MG63 (cell line): ENCODE data around the gene GRK5. TPM values are rescaled to one million over a fixed set of nuclear protein-coding genes. Genes with fewer than 3 reads are reported as not detected.
A peak's percentile ranks its signal among the peaks of the same experiment; 100 is the strongest.
"Not testable (repeated sequence)": the region's sequence is repeated elsewhere in the genome, so short reads cannot be mapped to it uniquely, and the experiment has no call there.

Source experiments
- DNase-seq: peaks from one replicate; pipeline ENCODE4 v3.0.0-alpha.2; 2020
- H3K27me3 ChIP-seq: fragments of 250-450 bp; sonication (Bioruptor Pico); 2 replicates; pipeline ENCODE4 v1.5.1; 2020; ENCODE audit warnings: mild to moderate bottlenecking, moderate library complexity
- H3K36me3 ChIP-seq: fragments of 250-450 bp; sonication (Bioruptor Pico); 2 replicates; pipeline ENCODE4 v1.5.1; 2020; ENCODE audit warnings: mild to moderate bottlenecking, moderate library complexity
- H3K4me3 ChIP-seq: fragments of 250-450 bp; sonication (Bioruptor Pico); 2 replicates; pipeline ENCODE4 v1.5.1; 2020; ENCODE audit warnings: mild to moderate bottlenecking, moderate library complexity
- H3K9me3 ChIP-seq: fragments of 250-450 bp; sonication (Bioruptor Pico); 2 replicates; pipeline ENCODE4 v1.5.1; 2020; ENCODE audit warnings: mild to moderate bottlenecking, moderate library complexity
- total RNA-seq: library from RNA; depleted of rRNA; stranded (reverse); fragments of >200 nt; shearing (Covaris generic); gene quantifications from 2 replicates; pipeline ENCODE4 v1.2.3, GENCODE V29; 2014; ENCODE audit warnings: low replicate concordance

GRK5 gene
- total RNA-seq, 1 experiment from 2014 or later: 22.8 TPM

DNA sequence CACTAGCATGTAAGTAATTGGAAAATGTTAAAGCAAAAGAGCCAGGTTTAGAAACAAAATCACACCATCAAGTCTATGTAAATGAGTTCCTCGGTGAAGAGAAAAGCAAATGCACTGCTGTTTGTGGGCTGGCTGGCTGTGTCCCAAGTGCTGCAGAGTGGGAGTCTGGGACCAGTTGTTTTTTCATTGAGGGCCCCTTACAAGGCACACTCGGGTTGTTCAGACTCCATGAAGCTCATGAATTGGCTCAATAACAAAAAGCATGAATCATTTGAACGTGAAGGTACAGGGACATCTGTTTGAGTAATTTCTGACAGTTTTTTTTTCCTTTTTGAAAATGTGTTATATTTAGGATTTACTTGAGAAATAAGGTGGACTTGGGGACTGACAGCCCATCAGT lies 28.0 kb downstream of the GRK5 start:
- Histone ChIP-seq H3K9me3 (0 out of 2 replicates have a peak, but pooled peaks cover 2% of the 10 kb centered on the region), H3K4me3 (no peak overlapping the region), H3K36me3 (no peaks in the 10 kb centered on the region; the same call in 1 of the 2 replicates), H3K27me3 (no peaks in the 10 kb centered on the region)
- DNase-seq: peak; percentile 20

DNA sequence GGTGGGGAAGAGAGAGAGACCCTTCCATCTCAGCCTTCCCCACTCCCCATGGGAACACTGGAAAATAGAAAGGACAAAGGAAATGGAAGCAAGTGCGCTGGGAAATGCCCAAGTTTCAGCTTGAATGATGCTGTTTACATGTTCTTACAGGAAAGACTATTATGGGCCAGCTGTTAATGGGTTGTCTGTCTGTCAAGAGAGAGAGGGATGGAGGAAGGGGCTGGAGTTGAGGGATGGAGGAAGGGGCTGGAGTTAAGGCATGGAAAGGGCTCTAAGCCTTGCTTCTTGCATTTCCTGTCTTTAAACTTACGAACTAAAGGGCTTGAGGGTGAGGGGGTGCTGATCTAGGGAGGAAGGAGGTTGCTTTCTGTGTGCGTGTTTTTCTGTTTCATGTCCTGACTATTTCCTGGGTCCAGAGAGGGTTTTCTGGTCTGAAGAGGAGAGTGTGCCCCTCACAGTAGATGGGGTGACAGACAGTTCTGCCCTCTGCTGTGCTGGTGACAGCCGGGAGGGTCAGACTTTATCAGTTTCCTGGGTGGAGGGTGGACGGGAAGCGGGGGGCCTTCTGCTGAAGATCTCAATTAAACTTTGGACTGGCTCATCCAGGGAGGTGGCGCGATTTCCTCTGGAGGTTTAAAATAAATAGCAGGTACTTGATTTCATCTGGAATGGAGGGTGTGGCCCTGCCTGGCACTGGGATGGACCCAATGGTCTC lies 30.5 kb downstream of the GRK5 start:
- Histone ChIP-seq H3K4me3 (no peak overlapping the region), H3K9me3 (no peaks in the 10 kb centered on the region)

DNA sequence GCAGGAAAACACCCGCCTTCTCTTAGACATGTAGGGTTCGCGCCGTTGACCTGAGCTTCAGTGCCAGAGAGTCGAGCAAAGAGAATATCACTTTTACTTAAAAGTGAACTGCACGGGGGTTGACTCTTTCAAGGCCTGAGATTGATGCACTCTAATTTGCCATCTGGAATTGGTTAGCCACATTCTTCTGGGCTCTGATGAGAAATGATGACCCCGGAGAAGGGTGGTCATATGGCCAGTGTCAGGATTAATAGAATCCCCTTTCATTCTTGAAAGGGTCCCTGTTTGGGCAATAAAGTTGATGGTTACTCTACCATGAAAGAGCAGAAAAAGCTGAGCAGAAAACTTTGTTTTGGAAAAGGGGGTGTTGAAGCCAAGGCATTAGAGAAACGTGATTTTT lies 31.2 kb downstream of the GRK5 start:
- Histone ChIP-seq H3K4me3 (no peak overlapping the region), H3K36me3 (no peaks in the 10 kb centered on the region; the same call in 1 of the 2 replicates), H3K9me3 (no peaks in the 10 kb centered on the region), H3K27me3 (no peaks in the 10 kb centered on the region)
- no peak for DNase-seq

More for the DNA sequence above, 30.5 kb downstream of the GRK5 start:
- H3K27me3 ChIP-seq: no peaks in the 10 kb centered on the region
- no peak for DNase-seq
- H3K36me3 ChIP-seq: no peaks in the 10 kb centered on the region; the same call in 1 of the 2 replicates

DNA sequence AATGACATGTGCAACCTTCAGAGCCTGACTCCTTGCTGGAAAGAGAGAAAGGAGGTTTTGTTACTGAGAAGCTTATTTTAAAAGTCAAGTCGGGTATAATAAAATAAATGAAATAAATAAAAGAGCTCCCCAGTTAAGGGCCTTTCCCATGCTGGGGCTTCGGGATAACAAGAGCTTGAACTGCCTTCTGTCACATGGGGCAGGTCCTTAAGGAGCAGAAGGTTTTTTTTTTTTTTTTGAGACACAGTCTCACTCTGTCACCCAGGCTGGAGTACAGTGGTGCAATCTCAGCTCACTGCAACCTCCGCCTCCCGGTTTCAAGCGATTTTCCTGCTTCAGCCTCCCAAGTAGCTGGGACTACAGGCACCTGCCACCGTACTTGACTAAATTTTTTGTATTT lies 31.6 kb downstream of the GRK5 start:
- H3K27me3 ChIP-seq, H3K36me3 ChIP-seq, DNase-seq, H3K9me3 ChIP-seq, H3K4me3 ChIP-seq: not testable (repeated sequence)

DNA sequence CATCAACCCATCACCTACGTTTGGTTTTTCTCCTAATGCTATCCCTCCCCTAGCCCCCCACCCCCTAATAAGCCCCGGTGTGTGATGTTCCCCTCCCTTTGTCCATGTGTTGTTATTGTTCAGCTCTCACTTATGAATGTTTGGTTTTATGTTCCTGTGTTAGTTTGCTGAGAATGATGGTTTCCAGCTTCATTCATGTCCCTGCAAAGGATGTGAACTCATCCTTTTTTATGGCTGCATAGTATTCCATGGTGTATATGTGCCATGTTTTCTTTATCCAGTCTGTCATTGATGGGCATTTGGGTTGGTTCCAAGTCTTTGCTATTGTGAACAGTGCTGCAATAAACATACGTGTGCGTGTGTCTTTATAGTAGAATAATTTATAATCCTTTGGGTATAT lies 32.3 kb downstream of the GRK5 start:
- not testable (repeated sequence) for DNase-seq, H3K9me3 ChIP-seq, H3K36me3 ChIP-seq, H3K4me3 ChIP-seq, H3K27me3 ChIP-seq

DNA sequence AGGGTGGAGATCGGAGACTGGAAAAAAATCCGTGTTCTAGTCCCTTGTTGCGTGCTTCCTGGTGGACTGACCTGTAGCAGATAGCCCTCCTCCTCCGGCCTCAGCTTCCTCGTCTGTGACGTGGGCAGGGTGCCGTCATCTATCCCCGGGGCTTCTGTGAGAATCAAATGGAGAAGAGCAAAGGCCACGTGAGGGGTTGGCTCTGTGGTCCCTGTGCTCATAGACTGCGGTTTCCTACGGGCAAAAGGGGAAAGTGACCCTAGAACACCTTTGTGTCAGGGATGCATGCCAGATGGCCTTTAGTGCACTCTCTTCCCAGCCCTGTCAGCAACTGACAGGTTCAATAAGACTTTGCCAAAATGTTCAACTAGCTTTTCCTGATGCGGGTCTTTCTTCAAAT lies 33.7 kb downstream of the GRK5 start:
- DNase-seq: no peak
- Histone ChIP-seq H3K27me3 (no peaks in the 10 kb centered on the region), H3K36me3 (no peaks in the 10 kb centered on the region; the same call in 1 of the 2 replicates), H3K4me3 (no peak overlapping the region), H3K9me3 (no peaks in the 10 kb centered on the region)

DNA sequence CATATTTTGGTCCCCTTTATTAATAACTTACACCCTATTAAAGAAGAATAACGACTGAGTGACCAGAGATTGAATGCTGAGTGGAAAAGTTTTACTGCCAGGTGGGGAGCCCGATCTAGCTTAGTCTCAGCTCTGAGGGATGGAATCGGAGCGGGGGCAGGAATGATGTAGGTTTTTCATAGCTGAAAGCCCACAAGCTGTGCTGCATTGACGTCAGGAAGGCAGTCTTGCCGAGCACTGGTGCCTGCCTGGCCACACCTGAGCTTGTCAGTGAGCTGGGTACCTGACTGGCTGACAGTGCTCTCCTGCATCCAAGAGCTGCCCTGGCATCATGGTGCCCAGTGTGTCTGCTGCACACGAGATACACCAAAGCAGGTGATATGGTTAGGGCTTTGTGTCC lies 34.8 kb downstream of the GRK5 start:
- Histone ChIP-seq H3K4me3 (no peak overlapping the region), H3K36me3 (no peaks in the 10 kb centered on the region; the same call in 1 of the 2 replicates), H3K9me3 (no peaks in the 10 kb centered on the region), H3K27me3 (no peaks in the 10 kb centered on the region)
- DNase-seq: no peak

DNA sequence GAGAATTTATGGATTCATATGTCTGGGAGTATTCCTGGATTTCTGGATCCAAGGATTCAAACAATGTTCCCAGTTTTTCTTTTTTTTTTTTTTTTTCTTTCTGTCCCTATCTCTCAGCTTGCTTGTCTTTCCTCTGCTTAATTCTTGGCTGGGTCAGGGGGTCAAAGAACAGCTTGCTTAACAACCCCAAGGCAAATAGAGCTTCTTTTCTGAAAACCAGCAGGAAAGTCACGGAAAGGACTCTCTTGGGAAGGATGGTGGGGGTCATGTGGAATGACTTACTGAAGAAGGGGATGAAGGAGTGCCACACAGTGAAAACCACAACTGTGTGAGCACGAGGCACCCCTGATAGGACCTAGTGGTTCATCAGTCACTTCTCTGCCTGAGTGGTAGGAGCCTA lies 36.1 kb downstream of the GRK5 start:
- Histone ChIP-seq H3K9me3 (no peaks in the 10 kb centered on the region), H3K27me3 (no peaks in the 10 kb centered on the region), H3K4me3 (no peak overlapping the region), H3K36me3 (no peaks in the 10 kb centered on the region; the same call in 1 of the 2 replicates)
- DNase-seq: no peak

DNA sequence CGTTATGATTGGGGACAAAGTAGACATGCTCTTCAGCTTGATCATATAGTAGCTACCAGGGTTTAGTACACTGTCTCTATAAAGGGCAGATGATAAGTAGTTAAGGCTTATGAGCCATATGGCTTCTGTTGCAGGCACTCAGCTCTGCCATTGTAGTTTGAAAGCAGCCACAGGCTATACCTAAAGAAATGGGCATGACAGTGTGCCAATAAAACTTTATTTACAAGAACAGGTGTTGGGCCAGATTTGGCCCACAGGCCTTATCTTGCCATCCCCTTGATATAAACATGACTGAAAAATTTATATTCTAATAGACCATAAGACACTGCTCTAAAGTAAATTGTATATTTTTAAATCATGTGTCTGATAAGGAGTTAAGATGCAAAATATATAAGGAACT lies 36.6 kb downstream of the GRK5 start:
- no peak for DNase-seq
- no peaks in the 10 kb centered on the region for H3K27me3 ChIP-seq
- H3K4me3 ChIP-seq: no peak overlapping the region
- no peaks in the 10 kb centered on the region; the same call in 1 of the 2 replicates for H3K36me3 ChIP-seq
- no peaks in the 10 kb centered on the region for H3K9me3 ChIP-seq

DNA sequence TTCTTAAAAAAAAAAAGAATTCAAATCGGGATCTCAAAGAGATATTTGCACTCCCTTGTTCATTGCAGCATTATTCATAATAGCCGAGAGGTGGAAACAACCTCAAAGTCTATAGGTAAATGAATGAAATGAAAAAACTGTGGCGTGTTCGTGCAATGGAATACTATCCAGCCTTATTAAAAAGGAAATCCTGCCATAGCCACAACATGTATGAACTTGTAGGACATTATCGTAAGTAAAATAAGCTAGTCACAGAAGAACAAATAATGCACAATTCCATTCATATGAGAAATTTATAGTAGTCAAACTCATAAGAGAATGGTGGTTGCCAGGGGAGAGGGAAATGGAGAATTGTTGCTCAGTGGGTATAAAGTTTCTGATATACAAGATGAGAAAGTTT lies 37.9 kb downstream of the GRK5 start:
- no peak overlapping the region for H3K4me3 ChIP-seq
- no peaks in the 10 kb centered on the region; the same call in 1 of the 2 replicates for H3K36me3 ChIP-seq
- no peaks in the 10 kb centered on the region for H3K9me3 ChIP-seq

DNA sequence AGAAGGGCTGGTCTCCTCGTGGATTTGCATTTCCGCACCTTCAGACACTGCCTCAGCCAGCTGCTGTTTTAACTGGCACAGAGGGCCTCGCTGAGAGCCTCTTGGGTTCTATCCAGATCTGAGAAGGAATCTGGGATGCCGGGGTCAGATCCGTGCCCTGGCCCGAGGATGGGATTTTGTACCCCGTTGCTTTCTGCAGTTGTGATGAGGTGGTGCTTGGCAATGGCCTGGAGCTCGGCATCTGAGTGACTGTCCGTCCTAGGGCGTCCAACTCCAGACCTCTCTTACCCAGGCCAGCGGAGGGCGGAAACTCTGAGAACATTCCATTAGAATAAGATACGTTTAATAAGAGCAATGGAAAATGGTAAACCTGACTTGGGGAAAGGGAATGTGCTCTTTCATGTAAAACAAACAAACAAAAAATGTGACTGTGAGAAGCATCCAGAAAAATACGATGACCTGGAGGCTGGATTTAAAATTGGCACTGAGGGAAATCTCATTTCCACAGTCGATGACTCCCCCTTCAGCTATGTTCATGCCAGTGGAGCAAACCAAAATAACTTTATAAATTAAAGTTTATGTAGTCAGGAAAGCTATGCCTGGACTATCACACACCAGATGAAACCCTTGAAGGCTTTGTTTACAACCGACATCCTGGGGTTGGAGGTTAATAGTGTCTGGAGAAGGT lies 39.6 kb downstream of the GRK5 start:
- H3K9me3 ChIP-seq: no peaks in the 10 kb centered on the region
- DNase-seq: peak; percentile 99
- H3K4me3 ChIP-seq: no peak overlapping the region
- no peaks in the 10 kb centered on the region; the same call in 1 of the 2 replicates for H3K36me3 ChIP-seq
- no peaks in the 10 kb centered on the region for H3K27me3 ChIP-seq

More for the DNA sequence above, 37.9 kb downstream of the GRK5 start:
- no peak for DNase-seq
- H3K27me3 ChIP-seq: no peaks in the 10 kb centered on the region

DNA sequence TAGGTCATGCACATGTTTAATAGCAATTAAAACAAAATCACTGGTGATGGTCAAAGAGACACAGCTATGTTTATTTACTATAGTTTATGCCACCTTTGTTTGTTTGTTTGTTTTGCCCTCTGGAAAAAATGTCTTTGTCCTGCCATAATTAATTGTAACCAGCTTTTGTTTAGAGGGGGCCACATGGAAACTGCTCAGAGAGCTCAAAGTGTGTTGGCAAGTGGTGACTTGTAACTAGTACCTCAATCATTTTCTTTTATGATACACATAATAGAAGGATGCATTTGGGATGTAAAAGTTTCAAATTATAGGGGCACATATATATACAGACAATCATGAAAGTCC lies 40.2 kb downstream of the GRK5 start:
- no peaks in the 10 kb centered on the region; the same call in 1 of the 2 replicates for H3K36me3 ChIP-seq
- no peaks in the 10 kb centered on the region for H3K9me3 ChIP-seq
- H3K4me3 ChIP-seq: no peak overlapping the region
- no peak for DNase-seq
- H3K27me3 ChIP-seq: no peaks in the 10 kb centered on the region

DNA sequence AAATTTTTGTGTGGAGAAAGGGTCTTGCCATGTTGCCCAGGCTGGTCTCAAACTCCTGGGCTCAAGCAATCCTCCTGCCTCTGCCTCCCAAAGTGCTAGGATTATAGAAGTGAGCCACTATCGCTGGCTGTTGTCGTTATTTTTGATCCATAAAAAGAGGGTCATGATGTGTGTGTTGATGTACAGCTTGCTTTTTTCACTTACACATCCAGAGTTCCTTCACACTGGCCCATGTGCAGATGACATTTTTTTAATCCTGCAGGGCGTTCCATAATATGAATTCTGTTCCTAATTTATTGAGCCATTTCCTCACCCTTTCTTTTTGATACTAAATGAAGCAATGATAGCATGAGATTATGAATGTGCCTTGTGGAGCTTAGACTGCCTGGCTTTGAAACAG lies 40.8 kb downstream of the GRK5 start:
- Histone ChIP-seq H3K27me3 (no peaks in the 10 kb centered on the region), H3K9me3 (no peaks in the 10 kb centered on the region), H3K36me3 (no peaks in the 10 kb centered on the region; the same call in 1 of the 2 replicates), H3K4me3 (no peak overlapping the region)
- no peak for DNase-seq

DNA sequence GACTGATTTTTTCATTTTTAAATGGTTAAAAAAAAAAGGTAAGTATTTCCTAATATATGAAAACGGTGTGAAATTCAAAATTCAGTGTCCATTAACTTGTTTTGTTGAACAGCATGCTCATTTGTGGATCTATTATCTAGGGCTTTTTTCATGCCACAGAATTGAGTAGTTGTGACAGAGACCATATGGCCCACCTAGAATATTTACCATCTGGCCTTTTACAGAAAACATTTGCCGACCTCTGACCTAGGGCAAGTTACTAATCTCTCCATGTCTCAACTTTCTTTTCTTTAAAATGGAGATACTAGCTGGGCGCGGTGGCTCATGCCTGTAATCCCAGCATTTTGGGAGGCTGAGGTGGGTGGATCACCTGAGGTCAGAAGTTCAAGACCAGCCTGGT lies 41.3 kb downstream of the GRK5 start:
- Histone ChIP-seq H3K9me3 (no peaks in the 10 kb centered on the region), H3K36me3 (no peaks in the 10 kb centered on the region; the same call in 1 of the 2 replicates), H3K4me3 (no peak overlapping the region), H3K27me3 (no peaks in the 10 kb centered on the region)
- DNase-seq: no peak

DNA sequence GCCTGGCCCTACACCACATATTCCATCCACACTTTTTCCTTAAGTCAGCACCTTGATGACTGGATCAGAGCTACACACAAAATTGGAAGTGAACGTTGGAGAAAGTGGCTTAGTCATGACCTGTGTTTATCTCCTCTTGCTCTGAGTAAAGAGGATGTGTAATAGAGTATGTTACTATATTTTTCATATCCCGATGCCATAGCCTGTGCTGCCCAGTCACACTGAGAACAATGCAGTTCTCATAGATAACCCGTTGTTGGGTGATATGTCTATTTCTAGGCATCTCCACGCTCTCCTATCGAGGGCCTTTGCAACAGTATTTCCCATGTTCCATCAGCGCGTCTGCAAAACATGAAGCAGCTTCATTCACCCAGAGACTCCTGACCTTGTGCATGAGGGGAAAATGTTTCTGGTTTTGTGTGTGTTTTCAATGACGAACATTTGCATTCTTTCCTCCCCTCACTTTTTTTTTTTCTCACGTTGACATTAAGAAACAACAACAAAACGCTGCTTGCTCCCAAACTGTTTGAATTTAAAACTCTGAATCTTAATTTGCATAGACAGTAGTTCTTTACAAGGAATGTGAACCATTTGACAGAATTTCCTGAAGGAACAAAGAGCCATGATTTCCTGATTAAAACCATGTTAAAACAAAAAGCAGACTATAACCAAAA lies 43.4 kb downstream of the GRK5 start:
- peak; percentile 57 for DNase-seq
- no peak overlapping the region for H3K4me3 ChIP-seq

DNA sequence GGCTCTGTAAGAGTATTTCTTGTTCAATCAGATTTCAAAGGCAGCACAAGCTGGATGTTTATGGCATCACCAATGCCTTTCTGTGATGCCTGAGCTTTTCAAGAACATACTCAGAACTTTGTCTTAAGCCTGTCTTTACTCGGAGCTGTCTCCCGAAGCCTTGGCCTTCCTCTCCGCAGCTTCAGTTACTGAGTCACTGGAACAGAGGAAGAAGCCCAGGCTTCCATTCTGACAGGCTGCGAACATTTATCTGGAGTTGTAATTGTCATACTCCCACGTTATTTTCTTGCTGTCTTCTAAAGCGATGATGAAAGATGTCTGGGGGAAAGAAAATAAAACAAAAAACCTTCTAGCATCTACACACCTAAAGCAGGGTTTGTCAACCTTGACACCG lies 43.9 kb downstream of the GRK5 start:
- no peaks in the 10 kb centered on the region for H3K36me3 ChIP-seq
- H3K9me3 ChIP-seq: no peaks in the 10 kb centered on the region
- H3K27me3 ChIP-seq: no peaks in the 10 kb centered on the region
- no peak for DNase-seq
- no peak overlapping the region for H3K4me3 ChIP-seq

More for the DNA sequence above, 43.4 kb downstream of the GRK5 start:
- no peaks in the 10 kb centered on the region for H3K36me3 ChIP-seq
- H3K27me3 ChIP-seq: no peaks in the 10 kb centered on the region
- no peaks in the 10 kb centered on the region for H3K9me3 ChIP-seq

DNA sequence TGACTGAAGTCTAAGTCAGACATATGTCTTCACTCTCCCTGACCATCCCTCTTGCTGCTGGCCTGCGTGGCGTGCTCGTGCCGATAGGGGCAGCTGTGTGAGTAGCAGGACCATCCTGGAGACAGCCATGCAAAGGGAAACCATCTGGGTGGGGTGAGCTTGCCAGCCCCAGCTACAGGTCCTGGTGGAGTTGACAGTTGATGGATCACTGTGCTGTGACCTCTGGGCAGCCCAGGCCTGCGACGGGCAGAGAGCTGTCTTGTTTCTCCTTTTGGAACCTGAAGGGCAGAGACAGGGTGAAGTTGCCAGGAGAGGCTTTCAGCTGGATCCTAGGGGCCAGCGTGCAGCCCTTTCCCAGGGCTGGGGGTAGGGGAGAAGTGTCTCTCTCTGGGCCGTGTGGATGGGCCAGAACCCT lies 44.7 kb downstream of the GRK5 start:
- H3K4me3 ChIP-seq: no peak overlapping the region
- H3K36me3 ChIP-seq: no peaks in the 10 kb centered on the region
- no peak for DNase-seq
- no peaks in the 10 kb centered on the region for H3K9me3 ChIP-seq
- no peaks in the 10 kb centered on the region for H3K27me3 ChIP-seq
